HG03378 (cell line): Measurements from ENCODE around the gene KLF13.

Experiments
- ATAC-seq: cut with Tn5 transposase; IDR thresholded peaks from one replicate; pipeline ENCODE4 v1.9.1; 2021; ENCODE audit warnings: mild to moderate bottlenecking, moderate library complexity; ENCODE audit not compliant: unreplicated experiment

KLF13 gene

DNA sequence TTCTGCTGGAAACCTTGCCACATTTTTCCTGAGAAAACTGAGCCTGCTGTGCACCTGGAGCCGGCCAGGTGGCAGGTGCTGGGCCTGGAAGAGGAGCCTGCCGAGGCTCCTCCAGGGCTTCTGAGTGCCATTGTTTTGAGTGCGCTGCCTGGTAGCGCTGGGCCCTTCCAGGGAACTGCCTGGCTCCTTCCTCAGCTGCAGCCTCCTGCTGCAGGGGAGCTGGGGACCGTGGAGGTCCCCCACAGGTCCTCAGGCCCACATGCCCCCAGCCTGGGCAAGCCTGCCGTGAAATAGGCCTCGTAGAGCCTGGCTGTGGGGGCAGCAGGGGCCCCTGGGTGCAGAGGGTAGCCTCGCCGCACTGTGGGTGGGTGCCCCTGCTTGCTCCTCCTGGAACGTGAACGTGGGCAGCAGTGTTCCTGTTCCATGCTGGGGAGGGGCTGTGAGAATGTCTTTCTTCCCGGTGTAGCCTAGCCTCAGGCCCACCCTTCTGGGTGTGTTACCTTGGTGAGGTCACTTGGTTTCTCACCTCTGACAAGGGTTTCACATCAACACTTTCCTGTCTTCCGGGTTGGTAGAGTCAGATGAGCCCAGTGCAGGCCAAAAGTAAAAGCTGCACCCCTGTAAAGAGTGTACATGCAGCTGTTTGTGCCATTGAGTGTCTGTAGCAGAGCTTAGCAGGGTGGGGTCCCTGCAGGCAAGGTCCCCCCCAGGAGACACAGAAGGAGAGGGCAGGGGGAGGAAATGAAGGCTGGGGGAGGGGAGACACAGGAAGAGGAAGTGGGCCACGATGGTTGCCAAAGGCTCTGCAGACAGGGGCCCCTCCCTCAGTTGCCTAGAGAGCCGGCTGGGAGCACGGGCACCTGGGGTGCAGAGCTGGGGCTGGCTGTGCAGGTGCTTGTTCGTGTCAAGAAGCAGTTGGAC, 34.5 kb downstream of the KLF13 start:
- ATAC-seq = peak; percentile 67

DNA sequence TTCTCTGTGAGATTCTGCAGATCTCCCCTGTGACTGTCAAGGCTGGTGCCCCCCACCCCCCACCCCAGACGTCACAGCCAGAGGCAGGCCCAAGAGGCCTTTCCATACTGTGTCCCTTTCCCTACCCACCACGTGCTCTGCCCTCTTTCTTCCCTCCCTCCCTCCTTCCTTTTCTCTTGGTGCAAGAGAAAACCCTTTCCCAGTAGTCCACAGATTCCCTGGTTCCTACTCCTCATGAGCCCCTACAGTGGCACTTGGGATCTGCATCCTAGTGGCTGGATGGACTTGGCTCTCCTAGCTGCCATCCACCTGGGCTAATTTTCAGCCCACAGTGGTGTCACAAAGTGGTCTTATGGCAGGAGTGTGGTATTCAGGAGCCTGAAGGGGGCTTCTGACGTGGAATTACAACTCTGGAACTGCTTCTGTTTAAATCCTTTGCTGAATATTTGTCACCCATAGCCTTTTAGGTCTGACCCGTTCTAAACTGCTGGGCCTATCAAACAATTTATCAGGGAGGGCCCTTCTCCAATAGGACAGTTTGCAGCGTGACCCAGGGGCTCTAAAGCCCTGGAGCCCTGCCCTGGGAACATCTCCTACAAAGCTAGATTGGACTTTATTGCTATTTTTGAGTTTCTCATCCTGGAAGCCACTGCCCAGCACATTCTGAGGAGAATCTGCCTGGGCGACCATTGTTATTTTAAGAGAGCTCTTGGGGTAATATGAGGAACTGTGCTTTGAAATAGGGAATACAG, 35.3 kb downstream of the KLF13 start:
- ATAC-seq = no peak

DNA sequence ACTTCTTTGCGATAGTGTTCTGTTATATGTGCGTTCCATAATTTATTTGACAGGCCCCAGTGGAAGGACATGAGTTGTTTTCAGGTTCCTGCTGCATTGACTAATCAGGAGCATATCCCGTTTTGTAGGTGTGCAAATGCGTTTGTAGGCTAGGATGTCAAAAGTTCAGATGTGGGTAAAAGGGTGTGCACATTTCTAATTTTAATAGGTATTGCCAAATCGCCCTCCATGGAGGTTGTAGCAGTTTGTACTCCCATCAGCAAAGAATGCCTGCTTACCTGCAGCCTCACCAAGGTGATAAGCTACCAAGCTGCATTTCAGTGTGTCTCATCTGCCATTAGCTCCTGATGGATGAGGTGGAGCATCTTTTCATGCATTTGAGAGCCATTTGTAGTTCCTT, 36.3 kb downstream of the KLF13 start:
- ATAC-seq = no peak

DNA sequence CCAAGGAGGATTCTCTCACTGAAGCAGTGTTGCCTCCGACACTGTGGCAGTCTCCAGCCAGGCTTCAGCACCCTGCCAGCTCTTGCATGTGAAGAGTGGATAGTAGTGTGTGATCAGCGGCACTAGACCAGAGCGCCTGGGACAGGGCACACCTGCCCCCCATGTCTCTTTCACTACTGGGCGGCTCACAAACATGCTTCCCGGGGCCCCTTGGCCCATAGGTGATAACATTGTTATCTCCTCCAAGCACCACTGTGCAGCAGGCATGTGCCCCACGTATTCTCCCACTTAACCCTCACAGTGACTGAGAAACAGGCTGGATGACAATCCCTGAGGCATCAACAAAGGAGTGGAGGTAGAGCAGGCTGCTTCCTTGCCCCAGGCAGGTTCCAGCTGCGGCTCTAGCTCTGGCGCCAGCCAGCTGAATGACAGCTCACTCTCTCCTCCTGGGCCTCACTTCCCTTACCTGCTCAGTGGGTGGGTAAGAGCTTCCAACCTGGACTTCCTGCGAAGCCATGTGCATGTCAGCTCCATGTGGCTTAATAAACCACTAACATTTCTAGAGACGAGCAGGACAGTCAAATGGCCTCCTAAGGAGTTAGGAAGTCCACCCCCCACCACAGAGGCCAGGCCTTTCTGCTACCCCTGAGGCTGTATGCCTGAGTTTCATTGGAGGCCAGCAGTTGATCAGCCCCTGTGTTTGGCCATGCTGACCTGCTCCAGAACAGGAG, 37.8 kb downstream of the KLF13 start:
- ATAC-seq = no peak

DNA sequence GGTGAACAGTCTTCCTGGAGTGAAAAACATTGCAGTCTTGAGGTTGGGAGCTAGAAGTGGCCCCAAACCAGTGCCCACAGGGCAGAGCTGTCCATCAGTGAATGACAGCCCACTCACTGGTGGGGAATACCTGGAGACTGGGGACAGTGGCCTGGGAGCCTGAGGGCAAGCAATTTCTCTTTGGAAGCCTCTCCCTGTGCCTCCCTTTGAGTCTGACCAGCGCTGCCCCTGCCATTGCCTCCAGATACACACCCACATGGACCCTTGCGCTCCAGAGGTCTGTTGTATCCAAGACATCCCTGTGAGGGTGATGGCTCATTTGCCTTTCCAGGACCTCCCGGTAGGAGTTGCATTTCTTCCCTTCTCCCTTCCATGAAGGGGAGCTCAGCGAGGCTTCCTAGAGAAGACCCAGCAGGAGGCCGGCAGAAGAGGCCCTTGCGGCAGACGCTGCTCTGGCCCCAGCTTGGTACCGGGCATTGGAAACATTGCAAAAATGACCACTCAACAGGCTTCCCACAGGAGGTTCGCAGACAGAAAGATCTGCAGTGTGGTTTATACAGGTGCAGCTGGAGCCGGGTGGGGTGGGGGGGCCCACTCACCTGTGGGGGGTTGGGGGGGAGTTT, 38.5 kb downstream of the KLF13 start:
- no peak for ATAC-seq

DNA sequence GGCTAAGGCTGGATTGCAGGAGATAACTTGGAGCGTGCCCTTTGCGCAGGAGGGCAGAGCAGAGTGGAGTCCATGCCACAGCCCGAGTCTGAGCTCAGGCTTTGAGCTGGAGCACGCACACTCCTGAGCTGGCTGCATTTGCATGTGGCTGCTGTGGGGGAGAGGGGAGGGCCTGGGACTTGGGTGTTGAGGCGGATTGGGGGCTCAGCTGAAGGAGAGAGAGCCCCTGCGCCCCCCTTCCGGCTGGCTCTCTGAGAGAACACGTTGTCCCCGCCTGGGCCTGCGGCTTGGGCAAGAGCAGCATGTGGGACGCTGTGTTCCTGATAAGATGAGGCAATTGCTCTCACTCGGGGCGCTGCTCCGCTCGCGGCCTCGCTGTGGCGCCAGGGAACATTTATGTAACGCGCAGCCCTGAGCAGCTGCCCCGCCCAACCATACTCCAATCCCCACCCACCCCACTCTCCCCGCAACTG, 39.1 kb downstream of the KLF13 start:
- peak; percentile 53 for ATAC-seq

DNA sequence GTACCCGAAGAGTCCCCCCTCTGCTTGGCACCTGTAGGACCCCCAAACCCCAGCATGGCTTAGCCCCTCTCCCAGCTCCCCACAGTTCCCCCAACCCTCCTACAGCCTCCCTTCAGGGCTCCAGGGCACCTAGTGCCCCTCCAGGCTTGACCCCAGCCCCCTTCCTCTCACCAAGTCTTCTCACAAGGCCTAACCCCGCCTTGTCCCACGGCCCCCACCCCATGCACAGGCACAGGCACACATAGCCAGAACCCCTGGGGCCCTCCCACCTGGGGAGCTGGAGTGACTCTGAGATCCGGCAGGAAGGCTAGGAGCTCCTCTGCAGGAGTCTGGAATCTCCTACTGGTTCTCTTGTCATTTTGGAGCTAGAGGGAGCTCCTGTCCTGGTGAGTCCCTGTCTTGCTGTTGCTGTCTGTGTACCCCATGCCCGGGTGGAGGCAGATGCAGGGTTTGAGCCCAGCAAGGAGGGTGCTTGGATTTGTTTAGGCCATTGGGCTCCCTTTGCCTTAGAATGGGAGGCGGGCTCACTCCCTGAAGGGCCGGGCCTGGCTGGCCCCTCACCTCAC, 39.6 kb downstream of the KLF13 start:
- no peak for ATAC-seq

DNA sequence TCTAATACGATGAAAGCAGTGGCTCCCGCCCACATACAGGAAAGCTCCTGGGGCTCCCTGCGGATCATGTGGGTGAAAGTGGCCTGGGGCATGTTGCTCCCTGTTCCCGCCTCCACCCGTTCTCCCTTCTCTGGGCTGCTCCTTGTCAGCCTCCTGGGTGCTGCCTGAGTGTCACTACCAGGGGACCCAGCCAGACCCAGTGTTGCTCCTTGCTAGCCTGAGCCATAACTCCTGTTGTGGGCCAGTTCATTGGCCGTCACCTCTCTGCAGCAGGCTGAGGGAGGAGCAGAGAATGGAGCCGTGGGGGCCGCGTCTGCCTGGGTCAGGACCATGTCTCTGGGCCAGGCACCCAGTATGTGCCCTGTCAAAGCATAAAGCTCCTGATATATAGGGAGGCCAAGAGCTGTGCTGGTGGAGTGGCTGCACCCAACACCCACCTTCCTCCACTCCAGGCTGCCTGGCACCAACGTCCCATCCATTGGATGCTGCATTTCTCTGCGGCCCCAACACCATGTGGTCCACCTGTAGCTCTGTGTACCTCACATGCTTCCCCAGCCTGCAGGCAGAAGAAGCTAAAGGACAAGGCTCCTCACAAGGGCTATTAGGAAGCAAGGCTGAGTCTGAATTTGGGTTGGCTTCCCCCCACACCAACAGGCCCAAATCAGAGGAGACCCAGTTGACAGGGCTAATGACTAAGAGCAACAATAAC, 40.5 kb downstream of the KLF13 start:
- no peak for ATAC-seq

DNA sequence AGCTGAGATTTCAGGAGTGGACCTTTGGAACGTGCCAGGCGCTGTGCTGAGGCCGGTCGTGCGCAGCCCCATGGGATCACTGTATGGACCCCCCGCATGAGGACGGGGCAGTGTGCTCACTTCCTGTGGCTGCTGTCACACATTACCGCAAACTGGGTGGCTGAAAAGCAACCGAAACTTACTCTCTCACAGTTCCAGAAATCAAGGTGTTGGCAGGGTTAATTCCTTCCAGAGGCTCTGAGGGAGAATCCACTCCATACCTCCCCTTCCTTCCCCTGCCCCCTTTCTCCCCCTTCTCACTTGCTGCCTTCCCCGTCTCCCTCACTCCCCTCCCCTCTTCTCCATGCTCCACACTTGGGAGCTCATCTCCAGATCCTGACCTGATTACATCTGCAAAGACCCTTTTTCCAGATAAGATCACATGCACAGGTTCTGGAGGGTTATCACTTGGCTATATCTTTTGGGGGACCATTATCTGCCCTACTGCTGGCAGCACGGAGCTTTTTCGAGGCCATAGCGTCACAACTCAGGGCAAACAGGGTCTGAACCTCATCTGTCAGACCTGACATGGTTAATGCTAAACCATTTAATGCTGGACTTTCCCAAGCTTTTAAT, 41.2 kb downstream of the KLF13 start:
- no peak for ATAC-seq

DNA sequence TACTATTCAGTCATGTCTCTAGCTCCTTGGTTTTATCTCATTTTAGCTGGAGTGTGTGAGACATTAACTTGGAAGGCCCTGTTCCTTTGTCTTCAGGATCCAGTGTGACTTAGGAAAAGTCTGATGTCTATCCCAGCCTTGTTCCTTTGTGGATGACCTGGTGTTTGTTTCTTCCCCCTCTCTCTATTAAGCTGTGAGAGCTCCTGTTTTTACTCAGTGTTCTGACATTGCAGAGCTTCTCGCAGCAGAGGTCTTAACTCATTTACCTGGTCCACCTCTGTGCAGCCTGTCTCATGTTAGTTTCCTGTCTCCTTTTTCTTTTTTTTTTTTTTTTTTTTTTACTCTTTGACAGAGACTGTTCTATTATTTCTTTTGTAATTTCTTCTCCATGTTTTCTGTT, 43.1 kb downstream of the KLF13 start:
- ATAC-seq = no peak

DNA sequence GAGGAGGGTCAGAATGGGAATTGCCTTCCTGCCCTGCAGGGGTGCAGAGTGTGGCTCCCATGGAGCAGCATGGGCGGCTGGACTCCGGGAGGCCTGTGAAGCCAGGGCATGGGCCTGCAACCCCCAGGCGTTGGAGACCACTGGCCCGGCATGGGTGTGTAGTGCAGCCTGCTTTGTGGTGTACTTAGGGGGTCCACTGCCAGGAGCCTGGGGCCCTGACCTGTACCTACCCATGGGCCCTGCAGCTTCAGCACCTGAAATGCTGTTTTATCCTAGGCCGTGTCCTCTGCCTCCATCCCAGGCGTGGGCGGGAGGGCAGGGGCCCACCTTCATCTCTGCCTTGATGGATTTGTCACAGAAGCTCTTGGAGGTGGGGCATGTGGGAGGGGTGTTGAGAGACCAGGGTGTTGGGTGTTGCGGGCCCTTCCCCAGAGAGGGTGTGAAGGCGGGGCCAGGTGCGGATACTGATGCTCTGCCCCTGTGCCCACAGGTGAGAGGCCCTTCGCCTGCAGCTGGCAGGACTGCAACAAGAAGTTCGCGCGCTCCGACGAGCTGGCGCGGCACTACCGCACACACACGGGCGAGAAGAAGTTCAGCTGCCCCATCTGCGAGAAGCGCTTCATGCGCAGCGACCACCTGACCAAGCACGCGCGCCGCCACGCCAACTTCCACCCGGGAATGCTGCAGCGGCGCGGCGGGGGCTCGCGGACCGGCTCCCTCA, 45.0 kb downstream of the KLF13 start:
- ATAC-seq = no peak

DNA sequence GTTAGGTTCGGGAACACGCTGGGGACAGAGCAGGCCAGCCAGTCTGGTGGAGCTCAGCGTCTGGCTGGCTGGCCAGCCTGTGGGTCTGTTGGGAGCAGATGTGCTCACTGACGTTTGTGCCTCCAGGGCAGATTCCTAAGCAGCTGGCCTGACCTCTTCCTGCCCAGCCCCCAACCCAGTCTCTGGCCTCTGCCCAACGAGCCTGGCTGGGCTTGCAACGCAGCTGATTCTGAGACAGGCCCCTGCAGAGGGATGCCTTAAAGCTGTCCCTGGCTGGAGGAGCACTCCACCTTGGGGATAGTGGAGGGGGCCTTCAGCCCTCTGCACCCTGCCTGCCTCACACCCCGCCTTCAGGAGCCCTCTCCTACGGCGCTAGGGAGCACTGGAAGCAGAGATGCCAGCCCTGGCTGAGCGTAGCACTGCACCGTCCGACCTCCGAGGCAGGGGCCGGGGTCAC, 46.0 kb downstream of the KLF13 start:
- no peak for ATAC-seq

DNA sequence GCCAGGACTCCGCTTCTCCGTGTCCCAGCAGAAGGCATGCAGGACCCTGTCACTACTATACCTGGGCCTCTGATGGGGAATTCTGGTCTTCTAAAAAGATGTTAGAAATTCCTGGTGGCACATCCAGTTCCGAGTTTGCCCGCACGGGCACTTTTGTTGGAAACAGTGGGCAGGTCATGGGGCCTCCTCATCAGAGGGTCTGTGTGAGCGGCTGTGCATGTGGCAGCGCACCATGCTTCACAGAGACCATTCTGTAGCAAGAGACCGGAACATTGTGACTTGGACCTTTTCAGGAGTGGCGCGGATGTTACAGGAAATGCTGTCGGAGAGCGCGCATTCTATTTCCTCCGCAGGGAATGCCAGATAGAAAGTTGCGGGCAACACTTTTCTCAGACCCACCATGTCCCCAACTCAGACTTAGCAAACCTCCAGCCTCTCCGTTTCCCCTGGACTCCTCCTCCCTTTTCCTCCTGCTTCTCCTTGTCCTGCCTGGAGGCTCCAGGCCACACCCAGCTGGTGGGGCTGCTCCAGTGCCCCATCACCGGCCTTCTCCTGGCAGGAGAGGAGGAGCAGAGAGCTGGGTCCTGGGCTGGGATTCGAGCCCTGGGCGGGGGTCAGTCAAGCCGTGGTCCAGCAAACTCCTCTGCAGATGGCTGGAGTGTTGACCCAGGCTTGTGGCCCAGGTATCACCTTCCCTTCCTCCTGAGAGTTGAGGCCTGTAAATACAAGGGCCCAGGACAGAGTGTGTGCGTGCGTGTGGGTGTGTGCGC, 46.6 kb downstream of the KLF13 start:
- no peak for ATAC-seq

DNA sequence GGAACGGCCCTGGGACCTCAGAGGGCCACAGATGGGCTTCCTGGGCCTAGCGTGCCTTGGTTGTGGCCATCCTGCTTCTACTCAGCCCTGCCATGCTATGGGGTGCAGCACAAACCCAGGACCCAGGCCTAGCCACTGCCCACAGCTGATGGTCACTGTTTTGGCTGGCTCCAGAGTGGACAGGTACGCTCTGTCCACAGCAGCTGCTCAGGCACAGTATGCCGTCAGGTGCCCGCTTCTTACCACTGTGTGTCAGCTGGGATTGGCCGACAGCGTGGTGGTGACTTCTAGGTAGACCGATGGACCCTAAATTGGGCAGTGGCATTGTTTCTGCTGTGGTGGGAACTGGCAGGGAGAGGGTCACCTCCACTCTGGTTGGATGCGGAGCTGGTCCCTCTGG, 47.3 kb downstream of the KLF13 start:
- ATAC-seq = no peak

DNA sequence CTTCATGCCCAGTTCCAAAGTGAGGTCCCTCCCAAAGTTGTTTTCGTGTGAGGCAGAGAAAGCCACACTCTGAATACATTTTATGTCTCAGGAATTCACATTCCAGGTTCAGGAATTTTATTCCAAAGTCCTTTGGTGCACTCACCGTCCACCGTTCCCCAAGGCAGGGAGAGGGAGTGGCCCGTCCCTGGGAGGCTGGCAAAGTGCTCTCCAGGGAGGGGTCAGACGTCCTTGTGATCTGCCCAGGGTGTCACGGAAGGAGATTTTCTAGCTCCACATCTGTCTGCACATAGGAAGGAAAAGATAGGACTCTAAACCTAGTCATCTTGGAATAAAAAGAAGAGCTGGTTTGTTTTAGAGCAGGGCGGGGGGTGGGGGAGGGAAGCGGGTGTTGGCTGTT, 47.9 kb downstream of the KLF13 start:
- no peak for ATAC-seq

DNA sequence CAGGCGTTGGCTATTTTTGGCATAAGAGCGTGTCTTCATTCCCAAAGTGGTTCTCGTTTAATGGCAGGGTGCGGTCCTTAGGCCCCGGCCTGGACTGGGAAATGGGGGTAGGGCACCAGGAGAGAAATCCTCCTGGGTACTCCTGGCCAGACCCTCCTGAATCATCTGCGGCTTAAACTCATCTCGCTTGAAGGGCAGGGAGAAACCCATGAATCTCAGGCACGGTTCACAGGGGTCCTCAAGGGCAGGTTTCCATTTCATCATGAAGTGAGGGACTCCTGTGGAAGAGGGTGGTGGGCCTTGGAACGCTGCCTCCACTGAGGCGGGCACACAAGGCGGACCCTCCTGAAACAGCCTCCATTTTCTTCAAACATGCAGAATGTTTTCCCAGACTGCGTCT, 48.4 kb downstream of the KLF13 start:
- ATAC-seq = no peak

DNA sequence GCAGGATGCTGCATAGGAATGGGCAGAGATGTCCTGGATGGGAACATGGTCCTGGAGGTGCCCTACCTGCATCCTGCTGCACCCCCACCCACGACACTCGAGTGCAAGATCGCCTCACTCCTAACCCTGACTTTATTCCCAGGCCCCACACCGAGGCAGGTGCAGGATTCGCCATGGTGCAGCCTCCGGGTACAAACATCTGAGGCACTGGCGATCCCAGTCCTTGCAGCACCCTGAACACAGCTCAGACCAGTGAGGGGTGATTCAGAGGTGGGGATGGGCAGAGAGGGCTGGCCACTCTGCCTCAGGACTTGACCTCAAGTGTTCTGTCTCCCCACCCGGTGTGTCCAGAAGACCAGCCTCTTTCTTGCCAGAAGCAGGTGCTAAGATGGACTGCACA, 49.1 kb downstream of the KLF13 start:
- ATAC-seq = no peak

DNA sequence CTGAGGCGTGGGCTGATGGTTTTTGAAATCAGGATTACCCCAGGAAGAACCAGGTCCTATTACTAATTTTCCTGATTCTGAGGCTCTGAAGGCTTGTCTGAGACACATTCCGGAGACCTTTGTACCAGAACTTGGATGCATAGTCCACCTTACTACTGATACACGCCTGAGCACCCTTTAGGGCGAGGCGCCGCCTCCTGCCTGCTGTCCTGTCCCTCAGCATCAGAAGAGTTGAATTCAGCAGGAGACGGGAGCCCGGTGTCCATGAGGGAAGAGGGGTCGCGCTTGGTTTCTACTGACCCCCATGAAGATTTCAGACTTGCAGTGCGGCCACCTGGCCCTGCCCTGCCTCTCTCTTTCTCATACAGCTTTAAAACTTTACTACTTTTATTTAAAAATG, 49.9 kb downstream of the KLF13 start:
- ATAC-seq = no peak
